Measurements from ENCODE around the gene CAMKMT.

GRCh38 chr2:44452069-44452583 is 90.4 kb downstream of the CAMKMT start:
- TF ChIP-seq POLR2A (IDR thresholded peaks at IDR 0.05) (no peak), CTCF (IDR thresholded peaks at IDR 0.05) (no peak), POLR2AphosphoS5 (IDR thresholded peaks at IDR 0.05) (no peak)
